CD4-positive, alpha-beta T cell treated with Interleukin-2 at 100 ng/mL for 4 hours (primary cell): ENCODE data around the gene TMPRSS4.

Experiments
- DNase-seq: peaks from one replicate; pipeline ENCODE4 v3.0.0-alpha.2; 2020; ENCODE audit warnings: low spot score

TMPRSS4 gene

GRCh38 chr11:118076754-118077281 is at the start of gene TMPRSS4:
TSS of gene TMPRSS4 (plus strand) at chr11:118077078. CDS start at chr11:118077303, 225 bp downstream.
- no peak for DNase-seq

GRCh38 chr11:118027694-118028093 is 49.2 kb upstream of the TMPRSS4 start:
- no peak for DNase-seq

- DNase-seq: no peak
Measured at GRCh38 chr11:118028626-118029025, 48.3 kb upstream of the TMPRSS4 start.

GRCh38 chr11:118033443-118033842 is 43.4 kb upstream of the TMPRSS4 start:
- DNase-seq: no peak

- DNase-seq: peak; percentile 64
Measured at GRCh38 chr11:118042141-118042540, 34.7 kb upstream of the TMPRSS4 start.

GRCh38 chr11:118042796-118043195 is 34.1 kb upstream of the TMPRSS4 start:
- DNase-seq: peak; percentile 38

GRCh38 chr11:118045191-118045590 is 31.7 kb upstream of the TMPRSS4 start:
- DNase-seq: peak; percentile 61

GRCh38 chr11:118046051-118046963 is 30.6 kb upstream of the TMPRSS4 start:
- DNase-seq: peak; percentile 80

GRCh38 chr11:118046964-118047700 is 29.7 kb upstream of the TMPRSS4 start:
- no peak for DNase-seq

GRCh38 chr11:118047749-118048148 is 29.1 kb upstream of the TMPRSS4 start:
- DNase-seq: no peak

- no peak for DNase-seq
Measured at GRCh38 chr11:118048472-118049370, 28.2 kb upstream of the TMPRSS4 start.

GRCh38 chr11:118049771-118050170 is 27.1 kb upstream of the TMPRSS4 start:
- DNase-seq: no peak

- DNase-seq: no peak
Measured at GRCh38 chr11:118050208-118050891, 26.5 kb upstream of the TMPRSS4 start.

GRCh38 chr11:118051136-118051610 is 25.7 kb upstream of the TMPRSS4 start:
- no peak for DNase-seq

GRCh38 chr11:118051611-118052461 is 25.0 kb upstream of the TMPRSS4 start:
- peak; percentile 91 for DNase-seq

GRCh38 chr11:118052581-118053206 is 24.2 kb upstream of the TMPRSS4 start:
- no peak for DNase-seq

GRCh38 chr11:118054712-118055640 is 21.9 kb upstream of the TMPRSS4 start:
- DNase-seq: no peak

- DNase-seq: no peak
Measured at GRCh38 chr11:118055966-118056365, 20.9 kb upstream of the TMPRSS4 start.
